HG03196 (cell line): ENCODE results near the gene TMEM266.
A peak's percentile ranks its signal among the peaks of the same experiment; 100 is the strongest.

Experiments used
- ATAC-seq: cut with Tn5 transposase; IDR thresholded peaks from one replicate; pipeline ENCODE4 v1.9.1; 2021; ENCODE audit not compliant: unreplicated experiment

The TMEM266 gene

DNA sequence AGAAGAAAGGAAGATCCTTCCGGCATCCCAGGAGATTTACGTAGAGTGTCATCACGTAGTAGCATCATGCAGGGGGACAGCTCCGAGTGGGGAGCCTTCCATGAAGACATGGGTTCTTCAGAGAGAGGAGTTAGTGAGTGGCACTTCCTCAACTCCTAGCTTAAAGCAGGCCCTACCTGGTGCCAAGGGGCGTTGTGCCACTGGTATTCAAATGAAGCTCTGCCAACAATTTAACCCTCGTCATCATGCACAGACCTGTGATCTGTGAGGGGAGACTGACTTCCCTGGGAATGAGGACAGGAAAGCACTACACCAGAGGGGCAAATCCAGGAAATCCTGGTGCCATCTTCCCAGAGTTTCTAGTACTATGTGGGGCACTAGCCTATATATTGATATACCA lies 59.0 kb downstream of the TMEM266 start:
- ATAC-seq, result no peak

DNA sequence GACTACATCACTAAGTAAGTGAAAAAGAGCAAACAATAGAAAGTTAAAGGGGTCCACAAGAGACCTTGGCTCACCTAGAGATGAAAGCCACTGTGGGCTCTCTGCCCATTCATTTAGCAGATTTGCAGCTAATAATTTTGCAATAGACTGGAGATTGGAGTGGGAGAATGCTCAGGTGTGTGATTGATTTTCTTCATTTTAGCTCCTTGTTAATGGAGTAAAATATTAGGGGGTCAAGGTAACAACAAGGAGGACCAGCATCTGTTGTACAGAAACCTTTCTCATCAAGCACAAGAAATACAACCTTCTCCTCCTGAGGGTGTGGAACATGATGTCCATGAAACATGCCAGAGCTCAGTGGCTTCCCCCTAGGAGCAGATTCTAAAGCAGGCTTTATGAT lies 63.2 kb downstream of the TMEM266 start:
- no peak for ATAC-seq

DNA sequence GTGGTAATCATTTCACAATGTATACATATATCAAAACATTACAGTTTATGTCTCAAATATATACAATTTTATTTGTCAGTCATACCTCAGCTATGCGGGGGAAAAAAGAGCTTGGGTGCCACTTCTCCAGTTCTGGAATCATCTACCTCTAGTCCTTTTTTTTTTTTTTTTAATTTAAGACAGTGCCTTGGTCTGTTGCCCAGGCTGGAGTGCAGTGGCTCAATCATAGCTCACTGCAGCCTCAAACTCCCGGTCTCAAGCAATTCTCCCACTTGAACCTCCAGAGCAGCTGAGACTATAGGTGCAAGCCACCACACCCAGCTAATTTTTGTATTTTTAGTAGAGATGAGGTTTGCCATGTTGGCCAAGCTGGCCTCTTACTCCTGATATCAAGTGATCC lies 67.4 kb downstream of the TMEM266 start:
- ATAC-seq, result no peak

DNA sequence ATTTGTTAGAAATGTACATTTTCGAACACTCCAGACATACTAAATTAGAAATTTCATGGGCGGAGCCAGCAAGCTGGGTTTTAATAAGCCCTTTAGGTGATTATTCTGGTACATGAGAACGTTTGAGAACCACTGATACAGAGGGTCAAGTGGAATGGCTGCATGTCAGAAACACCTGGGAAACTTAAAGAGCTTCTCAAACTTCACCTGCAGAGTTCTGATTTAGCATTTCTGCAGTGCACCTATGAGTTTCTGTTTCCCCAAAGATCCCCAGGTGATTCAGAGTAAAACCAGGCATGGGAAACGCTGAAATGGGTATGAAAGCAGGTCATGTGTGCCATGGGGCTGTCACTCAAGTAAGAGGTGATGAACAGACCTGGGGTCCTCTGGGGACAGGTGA lies 68.1 kb downstream of the TMEM266 start:
- ATAC-seq, result no peak

DNA sequence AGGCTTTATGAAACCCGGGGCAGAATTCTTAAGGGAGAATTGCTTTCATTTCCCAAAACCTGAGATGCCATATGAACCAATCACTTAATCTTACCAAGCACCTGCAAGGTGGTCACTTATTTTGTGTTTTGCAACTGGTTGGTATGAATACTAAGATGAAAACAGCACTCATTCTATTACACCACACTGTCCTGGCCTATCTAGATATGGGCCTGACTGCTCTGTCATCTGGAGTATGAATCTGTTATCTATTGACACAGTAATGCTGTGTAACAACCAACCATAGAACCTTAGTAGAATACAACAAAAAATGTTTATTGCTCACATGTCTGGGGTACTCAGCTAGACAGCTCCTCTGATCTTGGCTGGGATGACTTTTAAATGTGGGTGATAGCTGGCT lies 74.8 kb downstream of the TMEM266 start:
- ATAC-seq, result no peak

DNA sequence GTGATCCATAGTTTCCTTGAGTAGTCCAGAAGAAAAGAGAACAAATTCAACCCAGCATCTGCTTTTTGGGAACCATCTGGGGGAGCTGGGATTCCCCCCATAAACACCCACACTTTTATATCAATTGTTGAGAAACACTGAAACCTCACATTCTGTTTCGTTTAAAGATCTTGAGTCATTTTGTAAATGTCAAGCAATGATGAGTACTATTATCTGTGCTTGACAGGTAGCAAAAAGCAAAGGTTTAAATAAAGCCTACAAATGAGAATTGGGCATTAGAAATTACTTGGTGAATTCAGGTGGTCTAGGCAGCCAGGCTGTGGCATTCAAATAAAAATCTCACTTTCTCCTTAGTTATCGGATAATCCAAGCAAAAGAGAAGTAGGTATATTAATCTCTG lies 75.7 kb downstream of the TMEM266 start:
- ATAC-seq, result no peak

DNA sequence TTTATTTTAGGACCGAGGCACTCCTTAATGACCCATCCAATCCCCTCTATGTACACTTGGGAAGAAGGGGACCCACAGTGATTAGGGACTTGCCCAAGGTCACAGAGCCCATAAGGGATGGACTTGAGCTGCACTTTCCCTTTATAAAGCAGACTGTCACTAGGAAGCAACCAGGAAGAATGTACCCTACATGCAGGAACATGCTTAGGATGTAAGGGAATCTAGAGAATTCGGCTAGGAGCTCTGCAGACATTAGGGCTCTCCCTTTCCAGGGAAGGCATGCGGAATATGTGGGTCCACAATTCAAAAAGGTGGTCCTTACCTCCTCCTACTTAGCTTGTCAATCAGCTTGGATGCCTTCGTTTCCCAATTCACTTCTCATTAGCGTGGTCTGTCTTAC lies 78.7 kb downstream of the TMEM266 start:
- no peak for ATAC-seq

DNA sequence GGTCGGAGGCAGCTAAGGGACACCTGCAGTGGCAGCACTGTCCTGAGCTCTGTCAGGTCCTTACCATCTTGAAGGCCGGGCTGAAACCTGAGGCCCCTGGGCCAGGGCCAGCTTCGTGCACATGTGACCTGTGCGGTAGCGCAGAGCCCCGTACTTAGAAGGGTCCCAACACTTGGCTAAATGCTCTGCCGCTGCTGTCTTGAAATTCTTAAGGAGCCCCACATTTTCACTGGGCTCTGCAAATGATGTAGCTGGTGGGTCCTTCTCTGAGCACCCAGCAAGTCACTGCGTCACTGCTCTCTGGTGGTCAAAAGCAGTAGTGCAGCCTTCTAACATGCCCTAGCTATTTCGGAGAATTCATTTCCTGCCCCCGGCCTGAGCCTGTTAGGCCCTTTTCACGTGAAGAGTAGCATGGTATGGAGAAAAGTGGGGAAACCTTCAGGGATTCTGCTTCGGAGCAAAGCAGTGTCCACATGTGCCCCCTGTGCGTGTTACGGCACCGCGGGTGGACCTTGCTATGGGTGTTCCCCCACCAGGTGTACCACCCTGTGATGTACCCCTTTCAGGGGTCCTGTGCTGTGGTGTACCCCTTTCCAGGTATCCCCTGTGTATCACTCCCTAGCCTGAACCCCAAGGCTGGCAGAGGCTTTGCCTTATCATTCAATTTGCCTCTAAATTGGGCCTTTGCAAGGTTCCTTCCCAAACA lies 79.7 kb downstream of the TMEM266 start:
- ATAC-seq, result no peak

DNA sequence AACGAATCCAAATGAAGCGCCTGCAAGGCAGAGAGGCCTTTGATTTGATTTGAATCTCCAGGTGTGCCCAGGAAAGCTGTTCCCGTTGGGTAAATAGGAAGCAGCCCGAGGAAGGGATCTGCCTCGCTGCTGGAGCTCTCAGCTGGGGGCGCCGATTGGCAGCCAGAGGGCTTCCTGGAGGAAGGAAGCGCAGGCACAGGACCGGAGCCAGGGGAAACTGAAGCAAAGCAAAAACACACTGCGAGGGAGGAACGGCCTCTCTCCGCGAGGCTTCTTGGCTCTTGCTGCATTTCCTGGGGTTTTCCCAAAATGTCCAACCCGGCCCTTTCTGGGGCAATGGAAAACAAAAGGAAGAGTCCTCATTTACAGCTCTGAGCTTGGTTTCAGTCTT lies 80.3 kb downstream of the TMEM266 start:
- no peak for ATAC-seq

DNA sequence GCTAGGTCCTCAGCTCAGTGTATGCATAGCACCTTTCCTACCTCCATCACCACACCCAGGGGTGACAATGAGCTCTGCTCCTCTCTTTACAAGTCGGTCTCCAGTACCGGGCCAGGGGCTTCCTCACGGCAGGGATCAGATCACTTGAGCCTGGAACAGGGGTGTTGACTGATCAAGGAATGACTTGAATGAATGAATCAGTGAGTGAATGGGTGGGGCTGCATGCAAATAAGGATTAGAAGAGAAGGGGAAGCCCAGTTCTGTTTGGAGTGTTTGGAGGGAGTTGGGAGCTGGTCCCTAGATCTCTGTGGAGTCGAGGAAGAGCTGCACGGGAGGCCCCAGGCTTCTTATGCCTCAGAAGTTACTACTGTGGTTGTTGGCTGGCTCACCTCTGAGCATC lies 87.0 kb downstream of the TMEM266 start:
- ATAC-seq, result no peak

DNA sequence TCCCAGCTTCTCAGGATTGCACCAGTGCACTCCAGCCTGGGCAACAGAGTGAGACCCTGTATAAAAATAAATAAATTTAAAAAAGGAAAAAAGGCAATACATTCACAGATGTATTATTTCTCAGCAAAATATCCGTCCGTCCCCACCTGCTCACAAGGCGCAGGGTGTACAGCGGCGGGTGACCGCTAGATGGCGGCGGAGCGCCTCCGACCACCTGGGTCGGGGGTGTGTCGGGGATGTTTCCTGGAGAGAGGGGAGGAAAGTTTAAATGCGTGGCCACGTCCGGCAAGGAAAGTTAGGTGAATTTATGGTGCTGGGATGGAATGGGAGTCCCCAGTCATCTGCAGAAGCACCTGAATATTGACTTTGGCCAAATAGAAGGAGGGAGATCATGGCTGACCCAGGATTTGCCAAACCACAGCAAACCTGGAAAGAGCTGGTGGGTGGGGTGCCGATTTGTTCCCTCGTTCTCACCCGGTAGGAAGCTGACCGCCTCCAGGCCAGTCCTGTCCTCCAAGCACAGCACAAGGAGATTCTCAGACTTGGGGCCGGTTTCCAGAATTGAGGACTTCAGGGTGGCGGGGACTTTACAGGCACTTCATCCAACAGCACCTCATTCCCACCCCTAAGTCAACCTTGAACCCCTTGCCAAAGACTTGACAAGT lies 88.3 kb downstream of the TMEM266 start:
- ATAC-seq, result peak; percentile 52

DNA sequence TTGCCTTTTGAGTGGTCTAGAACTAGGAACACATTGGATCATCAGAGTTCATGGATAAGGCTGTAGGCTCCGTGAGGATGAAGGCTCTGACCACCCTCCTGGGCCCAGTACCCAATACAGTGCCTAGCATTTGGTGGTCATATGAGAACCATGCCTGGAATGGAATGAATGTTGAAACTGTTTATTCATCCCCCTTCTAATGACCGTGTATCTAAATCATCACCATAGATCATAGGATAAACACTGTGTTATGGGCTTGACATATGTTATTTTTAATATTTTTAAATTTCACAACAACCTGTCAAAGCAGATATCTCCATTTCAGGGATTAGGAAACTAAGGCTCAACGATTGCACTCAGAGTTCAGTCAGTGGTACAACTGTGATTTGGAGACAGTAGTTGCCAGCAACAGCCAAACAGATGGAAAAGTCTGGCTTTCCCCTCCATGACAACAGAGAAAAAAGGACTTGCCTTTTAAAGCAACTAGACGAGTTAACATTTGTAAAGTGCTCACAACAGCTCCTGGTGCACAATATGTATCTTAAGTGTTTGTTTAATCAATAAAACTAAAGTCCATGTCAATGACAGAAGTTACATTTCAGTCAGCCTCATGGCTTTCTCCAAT lies 89.6 kb downstream of the TMEM266 start:
- ATAC-seq, result no peak

DNA sequence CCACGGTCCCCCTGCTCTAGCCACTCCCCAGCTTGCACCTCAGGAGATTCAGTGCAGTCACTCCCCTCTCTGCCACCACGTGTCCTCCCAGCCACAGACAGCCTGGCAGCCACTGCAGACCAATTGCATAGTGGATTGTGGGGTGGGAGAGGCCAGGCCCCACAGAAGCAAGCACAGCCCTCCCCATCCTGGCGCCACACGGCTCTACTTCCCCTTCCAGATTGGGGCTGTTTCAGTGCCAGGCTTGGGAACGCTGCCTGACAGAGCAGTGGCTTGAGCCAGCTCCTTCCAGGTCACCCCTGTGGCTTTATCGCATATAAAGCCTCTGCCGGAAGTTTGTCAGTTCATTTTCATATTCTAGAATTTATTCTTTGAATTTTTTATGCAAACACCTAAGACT lies 90.7 kb downstream of the TMEM266 start:
- ATAC-seq, result peak; percentile 18

DNA sequence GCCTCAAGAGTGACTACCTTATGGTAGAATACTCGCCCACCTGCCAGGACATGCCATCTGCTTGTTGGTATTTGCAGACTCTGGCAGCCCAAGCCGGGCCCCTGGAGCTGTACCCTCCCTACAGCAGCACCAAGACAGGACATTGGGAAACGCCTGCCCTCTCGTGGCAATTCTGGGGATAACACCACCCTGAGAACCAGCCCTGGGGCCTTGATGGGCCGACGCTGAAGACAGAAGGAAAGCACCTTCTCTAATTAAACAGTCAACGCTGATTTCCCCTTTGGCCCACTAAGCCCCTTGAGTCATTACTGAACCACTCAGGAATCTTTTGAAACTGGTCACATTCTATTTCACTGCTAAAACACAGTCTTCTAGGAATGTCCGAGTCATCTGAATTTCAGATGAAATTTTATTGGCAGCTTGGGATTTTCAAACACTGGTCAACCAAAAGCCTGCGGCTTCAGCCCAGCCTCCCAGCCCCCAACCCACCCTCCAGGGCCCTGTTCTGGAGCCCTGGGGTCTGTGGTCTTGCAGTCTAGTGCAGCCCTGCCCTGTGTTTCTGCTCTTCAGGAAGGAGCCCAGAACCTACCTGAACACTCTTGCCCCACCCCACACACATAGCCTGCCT lies 91.3 kb downstream of the TMEM266 start:
- ATAC-seq, result peak; percentile 86

DNA sequence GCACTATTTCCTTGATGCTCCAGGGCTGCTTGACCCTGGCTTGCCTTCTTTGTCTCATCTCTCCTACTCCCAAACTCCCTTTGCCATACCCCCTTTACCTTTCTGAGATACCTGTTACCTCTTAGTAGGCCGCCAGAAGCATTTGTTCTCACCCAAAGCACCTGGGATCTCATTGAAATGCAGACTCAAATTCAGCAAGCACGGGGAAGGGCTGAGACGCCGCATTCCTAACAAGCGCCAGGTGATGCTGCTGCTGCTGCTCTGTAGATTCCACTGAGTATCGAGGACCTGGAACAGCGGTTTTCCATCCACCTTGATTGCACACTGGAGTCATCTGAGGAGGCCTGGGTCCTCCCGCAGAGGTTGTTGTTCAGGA lies 91.8 kb downstream of the TMEM266 start:
- ATAC-seq, result no peak

DNA sequence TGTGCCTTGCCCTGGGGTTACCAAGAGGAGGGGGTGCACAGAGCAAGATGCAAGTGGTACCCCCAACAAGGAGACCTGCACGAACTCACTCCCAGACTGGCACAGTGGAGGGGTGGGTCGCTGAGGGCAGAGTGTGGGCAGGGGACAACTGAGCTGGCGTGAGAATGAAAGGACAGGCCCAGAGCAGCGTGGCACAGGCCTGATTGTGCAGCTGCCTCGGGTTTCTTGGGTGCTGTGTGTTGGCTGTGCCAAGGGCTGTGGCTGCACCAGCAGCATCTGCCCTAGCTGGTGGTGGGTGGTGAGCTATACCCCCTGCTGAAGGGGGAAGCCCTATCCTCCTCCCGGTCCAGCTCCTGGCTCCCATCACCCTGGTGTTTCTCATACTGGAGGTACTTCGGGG lies 92.4 kb downstream of the TMEM266 start:
- no peak for ATAC-seq

DNA sequence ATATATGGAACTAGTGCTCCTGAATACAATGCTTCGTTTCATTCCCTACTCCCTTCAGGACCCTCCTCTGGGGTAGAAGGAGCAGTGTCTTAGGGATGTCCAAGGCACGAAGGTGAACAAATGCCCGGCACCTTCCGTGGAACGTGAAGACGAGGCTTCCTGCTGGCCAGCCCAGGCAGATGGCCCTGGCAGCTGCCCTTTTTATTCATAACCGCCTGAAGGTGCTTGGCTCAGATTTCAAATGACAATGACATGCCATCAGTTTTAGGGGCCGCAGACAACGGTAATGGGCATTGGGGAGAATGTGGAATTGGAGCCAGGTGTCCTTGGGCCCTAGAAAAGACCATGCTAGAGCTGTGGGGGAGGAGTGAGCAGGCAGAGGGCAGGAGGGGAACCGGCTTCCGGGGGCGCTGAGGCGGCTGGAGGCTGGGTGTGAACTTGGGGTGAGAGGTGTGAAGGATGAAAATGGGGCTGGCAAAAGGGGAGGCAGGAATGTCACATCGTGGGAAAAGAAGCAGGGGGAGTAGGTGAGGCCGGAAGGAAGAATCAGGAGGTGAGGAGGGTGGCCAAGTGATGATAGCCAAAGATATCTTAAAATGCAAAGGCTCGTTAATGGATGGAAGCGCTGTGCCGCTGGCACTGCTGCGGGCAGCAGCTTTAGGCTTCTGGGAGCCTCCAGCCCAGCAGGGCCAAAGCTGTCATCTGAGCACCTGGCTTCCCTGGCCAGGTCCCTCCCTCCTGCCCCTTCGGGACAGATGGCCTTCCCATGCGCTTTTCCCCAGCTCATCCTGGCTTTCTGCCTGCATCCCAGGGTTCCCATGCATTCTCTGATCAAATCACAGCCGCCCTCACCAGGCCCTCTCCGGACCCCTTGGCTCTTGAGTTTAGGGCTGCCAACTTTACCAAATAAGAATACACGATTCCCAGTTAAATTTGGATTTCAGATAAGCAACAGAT lies 93.7 kb downstream of the TMEM266 start:
- ATAC-seq, result no peak

DNA sequence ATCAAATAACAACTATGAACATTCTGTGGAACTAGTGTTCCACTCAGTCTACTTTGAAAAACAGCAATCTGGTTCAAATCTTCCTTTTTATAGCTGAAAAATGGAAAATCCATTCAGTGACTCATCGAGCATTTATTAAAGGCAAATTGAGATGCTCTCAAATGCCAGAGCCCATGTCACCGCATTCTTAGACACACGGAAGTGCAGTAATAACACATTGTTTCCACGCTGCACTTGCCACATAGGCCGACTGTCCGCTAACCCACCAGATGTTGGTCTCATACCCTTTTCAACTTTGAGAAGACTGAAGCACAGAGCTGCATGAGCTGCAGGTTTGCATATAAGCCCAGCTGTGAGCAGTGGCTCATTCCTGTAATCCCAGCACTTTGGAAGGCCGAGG lies 95.9 kb downstream of the TMEM266 start:
- no peak for ATAC-seq

DNA sequence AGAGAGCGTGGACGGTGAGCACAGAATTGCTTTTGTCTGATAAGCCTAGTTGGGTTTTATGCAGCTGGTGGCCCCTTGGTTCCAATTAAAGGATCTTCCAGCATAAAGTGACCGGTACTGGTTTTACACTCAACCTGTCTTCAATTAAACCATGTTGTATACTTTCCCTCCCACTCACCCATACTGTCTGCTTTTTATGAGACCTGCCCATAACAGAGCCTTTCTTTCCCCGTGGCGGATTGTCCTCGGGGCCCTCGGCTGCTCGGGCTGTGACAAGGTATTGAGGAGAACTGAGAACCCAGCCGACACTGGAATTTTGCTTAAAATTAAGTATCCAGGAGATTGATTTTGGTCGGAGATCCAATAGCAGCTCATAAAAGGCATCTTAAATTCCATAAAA lies 98.4 kb downstream of the TMEM266 start:
- ATAC-seq, result no peak

DNA sequence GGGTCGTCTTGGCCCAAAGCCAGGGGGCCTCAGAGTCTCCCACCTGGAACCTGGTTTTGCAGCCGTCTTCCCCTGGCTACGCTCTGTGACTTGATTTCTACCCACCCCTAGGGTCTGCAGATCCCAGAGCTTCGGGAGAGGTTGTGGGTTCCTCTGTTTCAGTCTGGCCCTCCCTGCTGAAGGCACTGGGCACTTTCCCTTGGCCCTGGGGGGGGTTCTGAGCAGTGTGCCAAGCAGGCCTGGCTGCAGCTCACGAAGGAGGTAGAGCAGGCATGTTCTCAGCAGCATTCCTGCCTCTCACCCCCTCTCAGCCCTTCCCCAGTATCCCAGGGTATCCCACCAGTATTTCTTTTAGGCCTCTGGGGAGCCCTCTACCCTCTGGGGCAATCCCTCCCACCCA lies 99.0 kb downstream of the TMEM266 start:
- no peak for ATAC-seq

DNA sequence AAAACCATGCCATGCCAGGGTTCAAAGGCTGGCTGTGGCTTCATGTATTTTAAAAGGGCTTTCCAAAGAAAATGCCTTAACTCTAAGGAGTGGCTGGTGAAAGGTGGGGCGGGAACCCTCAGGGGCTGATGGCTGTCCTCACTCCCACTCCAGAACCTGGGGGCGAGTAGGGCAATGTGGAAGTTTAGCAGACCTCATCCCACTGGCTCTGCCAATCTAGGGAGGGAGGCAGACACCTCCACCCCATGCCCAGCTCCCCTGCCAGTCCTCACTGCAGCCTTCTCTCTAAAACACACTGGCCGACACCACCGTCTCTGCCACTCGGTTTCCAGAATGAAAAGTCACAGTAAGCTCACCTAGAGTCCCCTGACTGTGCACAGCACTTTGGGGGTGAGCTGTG lies 99.5 kb downstream of the TMEM266 start:
- ATAC-seq, result no peak
